Activated CD4-positive, CD25-positive, alpha-beta regulatory T cell (primary cell): ENCODE data around the gene UBE3D.

Source experiments
- DNase-seq, 4 experiments: peaks; one replicate each; lab custom pipeline; 2025; lab: John Stamatoyannopoulos, UW

Gene UBE3D

DNA sequence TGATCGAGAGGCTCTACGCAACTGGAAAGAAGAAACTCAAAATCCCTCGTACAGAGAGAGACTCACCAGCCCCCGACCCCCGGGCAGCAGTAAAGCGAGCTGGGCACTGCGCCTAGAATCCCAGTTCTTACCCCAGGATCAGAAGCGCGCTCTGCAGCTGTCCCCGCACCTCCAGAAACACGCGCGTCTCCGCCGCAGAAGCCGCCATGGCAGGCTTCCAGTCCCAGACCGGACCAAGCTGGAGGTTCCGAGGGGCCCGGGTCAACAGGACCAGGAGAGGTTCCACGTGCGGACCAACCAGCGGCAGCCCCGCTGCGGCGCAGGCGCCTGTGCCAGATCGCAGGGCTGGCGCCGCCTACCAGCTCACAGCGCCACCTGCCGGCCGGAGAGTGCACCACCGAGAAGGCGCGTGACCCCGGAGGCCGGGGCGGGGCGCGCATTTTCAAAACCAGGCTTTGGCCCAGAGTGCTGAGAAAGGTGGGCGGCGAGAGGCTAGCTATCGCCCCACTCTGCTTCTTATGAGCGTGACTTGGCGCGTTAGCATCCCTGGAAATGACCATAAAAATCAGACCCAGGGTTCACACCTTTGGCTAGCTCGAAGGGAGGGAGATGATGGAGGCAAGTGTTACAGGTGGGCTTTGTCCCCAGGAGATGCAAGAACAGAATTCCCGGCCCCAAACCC lies at the start of gene UBE3D:
UBE3D (minus strand) TSS at position 331 of the 682 bp plus-strand sequence; CDS start at position 208, 123 bp downstream.
- DNase-seq: peak; percentile 87 to 93 (median 90)

DNA sequence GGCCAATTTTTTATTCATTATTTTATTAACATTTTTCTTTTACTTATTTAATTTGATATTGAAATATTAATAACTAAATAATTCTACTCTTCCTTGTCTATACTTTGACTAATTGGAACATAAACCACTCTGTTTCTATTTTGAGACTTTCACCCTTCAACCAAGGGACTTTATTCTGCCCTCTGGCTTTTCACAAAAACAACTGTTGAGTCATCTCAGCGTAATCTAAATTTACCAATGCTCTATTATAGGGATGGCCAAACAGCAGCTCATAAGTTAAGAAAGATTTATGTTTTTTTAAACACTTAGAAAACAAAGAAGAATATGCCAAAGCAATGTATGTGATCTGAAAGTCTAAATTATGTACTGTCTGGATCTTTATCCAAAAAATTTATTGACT lies 48.5 kb upstream of the UBE3D start:
- DNase-seq: no peak

GRCh38 chr6:83113258-83113657 lies 47.6 kb upstream of the UBE3D start:
- no peak for DNase-seq

GRCh38 chr6:83108378-83108777 lies 42.7 kb upstream of the UBE3D start:
- DNase-seq: no peak

DNA sequence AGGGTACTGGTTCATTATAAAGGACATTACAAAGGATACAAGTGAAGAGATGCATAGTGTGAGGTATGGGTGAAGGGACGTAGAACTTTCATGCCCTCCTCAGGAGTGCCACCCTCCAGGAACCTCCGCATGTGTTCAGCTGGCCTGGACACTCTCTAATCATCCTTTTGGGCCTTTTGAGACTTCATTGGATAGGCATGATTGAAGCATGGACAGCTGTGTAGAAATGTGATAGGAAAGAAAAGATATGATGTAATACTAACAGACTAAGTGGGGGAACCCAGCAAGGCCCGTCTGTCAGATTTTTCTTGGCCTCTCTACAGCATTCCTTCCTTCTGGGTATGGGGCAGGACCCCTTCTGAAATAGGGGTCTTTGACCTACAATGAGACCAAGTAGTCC lies 32.9 kb upstream of the UBE3D start:
- DNase-seq: no peak

DNA sequence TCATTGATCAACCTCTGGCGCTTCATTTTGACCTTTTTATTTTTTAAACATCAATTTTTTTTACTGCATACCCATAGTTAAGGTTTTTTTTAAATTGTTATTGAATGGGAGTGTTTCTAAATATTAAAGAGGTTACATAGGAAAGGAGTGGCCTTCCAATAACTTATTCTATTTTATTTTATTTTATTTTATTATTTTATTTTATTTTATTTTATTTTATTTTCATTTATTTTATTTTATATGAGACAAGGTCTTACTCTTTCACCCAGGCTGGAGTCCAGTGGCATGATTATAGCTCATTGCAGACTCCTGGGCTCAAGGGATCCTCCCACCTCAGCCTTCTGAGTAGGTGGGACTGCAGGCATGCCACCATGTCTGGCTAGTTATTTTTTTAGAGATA lies 32.0 kb upstream of the UBE3D start:
- DNase-seq: no peak

- DNase-seq: no peak
Observed at GRCh38 chr6:83097204-83097603, 31.6 kb upstream of the UBE3D start.

DNA sequence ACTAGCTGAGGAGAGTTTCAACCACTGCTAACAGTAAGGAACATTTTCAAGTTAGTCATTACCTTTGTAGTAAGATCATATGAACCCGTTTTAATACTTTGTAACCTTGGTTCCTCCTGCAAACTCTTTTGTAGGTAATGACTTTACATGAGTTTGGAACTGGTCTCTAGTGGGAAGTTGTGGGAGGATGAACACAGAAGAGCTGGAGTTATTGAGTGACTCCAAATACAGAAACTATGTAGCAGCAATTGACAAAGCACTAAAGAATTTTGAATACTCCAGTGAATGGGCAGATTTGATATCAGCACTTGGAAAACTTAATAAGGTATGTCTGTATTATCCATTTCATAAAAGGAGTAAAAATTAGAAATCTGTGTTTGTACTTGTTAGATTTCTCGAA lies 31.1 kb upstream of the UBE3D start:
- DNase-seq: no peak

DNA sequence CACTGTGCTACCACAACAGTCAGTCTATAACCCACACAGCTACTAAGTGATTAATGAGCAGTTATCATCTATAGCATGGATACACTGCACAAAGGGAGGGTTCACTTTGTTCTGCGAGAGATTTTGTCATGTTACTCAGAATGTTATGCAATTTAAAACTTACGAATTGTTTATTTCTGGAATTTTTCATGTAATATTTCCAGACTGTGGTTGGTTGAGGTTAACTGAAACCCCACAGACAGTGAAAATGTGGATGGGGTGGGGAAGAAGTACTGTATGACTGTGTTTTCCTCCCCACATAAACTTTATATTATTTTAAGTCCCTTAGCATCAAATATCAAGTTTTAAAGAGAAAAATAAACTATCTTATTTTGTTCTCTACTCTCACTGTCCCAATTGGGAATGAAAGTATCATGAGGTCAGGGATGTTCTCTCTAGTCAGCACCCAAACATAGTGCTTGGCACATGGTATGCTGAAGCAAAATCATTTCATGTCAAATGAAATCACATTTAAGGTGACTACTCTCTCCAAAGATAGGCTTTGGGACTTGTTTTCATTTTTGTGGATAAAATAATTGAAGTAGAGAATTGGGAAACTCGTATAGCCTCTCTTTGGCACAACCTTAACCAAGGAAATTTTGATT lies 27.2 kb upstream of the UBE3D start:
- no peak for DNase-seq

DNA sequence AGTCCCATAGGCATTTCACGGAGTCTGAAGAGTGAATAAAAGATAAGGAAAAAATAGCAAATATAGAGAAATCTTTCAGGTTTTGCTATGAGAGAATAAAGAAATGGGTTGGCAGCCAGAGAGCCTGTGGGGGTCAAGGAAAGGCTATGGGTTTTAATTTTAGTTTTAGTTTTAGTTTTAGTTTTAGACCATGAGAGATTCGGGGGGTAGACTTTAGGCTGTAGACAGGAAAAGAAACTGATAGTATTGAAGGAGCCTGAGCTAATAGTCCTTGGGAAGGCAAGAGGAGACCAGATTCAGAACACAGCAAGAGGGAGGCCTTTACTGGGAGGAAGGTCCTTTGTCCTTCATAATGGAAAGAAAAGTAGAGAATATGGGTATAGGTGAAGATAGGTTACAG lies 21.1 kb upstream of the UBE3D start:
- no peak for DNase-seq

GRCh38 chr6:83083476-83083875 lies 17.8 kb upstream of the UBE3D start:
- no peak for DNase-seq

DNA sequence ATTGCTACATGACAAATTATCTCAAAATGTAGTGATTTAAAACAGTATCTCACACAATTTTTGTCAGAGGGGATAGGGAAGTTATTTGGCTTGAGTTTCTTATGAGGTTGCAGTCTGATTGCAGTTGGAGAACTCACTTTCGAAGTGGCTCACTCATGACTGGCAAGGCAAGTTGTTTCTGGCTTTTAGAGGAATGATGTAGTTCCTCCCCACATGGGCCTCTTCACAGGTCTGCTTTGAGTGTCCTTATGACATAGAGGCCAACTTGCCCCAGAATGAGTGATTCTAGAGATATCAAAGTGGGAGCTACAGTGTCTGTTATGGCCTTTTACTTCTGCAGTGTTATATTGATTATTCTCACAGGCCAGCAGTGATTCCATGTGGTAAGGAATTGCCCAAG lies 8.0 kb upstream of the UBE3D start:
- no peak for DNase-seq

DNA sequence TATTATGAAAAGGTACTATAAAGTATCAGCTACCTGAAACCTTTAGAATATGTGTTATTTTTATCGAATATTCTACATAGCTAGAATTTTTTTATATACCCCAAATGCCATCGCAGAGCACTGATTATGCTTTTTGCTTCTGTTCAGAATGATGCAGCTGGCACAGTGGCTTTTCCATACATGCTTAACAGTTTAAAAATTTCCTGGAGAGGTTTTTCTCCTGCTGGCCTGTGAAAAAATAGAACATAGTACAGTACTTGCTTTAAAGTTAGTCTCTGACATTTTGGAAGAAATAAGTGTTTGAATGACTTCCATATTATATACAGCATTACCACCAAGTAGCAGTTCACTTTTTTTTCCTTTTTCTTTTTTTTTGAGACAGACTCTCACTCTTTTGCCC lies 7.1 kb upstream of the UBE3D start:
- no peak for DNase-seq

DNA sequence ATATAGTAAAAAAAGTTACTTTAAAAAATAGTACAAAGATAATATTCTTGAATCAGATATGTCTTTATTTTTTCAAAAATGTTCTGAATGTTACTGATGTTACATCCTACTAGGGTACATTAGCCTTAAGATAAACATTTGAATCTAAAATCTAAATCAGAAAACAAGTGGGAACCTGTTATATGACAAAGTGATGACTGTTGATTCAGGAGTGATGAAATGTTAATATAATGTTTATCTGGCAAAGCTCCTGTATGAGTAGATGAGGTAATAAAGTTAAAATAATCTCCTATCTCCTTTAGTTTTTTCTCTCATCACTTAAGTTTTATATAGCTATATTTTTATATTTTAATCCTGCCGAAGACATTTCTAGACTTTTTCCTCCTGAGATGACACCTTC lies 6.1 kb upstream of the UBE3D start:
- no peak for DNase-seq

DNA sequence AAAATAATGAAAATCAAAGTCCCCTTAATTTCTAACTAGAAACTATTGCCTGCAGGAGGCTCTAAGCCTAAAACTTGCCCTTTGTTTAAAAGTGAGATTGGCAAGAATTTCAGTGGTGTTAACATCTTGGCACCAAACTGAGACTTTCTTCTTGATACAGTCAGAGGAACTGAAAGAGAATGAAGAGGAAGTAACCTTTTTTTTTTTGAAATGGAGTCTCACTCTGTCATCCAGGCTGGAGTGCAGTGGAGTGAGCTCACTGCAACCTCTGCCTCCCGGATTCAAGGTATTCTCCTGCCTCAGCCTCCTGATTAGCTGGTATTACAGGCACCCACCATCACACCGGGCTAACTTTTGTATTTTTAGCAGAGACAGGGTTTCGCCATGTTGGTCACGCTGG lies 5.4 kb upstream of the UBE3D start:
- DNase-seq: no peak

GRCh38 chr6:83069633-83070032 lies 4.0 kb upstream of the UBE3D start:
- DNase-seq: no peak

GRCh38 chr6:83068616-83069015 lies 3.0 kb upstream of the UBE3D start:
- DNase-seq: no peak

DNA sequence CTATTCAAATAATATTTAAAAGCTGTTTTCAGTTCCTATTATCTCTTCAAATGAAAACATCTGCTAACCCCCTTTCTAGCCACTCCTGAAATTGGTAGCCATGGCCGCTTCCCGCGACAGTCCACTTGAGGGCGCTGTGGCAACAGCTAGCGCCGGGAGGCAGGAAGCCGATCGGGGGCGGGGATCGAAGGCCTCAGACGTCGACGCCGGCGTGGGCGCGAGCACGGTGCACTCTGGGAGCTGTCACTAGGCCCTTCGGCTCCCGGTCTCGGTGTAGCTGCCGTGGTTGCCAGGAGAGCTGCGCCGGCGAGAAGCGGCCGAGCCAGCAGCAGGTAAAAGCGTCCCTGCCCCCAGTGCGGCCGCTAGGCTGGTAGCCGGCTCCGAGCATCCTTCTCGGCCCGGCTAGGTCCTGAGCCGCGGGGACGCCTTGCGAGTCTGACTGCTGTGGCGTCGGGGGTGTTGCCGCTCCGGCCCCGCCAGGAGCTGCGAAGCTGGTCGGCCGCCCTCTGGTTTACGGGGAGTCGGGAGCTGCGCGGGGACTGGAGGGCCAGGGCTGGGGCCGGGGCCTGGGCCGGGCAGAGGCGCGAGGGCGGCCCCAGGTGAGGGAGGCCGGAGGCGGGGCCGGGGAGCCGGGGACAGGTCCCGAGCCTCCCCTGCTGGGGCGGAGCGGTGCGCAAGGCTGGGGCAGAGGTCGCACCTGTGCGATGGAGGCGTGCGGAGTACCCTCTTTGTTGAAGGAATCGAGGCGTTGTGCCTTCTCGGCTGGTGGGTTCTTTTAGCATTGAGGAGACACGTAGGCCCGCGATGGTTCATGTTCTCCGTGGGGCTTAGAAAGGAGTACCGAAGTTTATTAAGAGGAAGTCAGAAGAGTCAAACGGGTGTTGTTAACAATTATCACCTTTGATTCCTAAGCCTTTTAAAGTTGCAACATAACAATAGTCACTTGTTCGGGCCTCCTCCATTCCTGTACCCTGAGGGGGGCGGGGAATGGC lies 2.1 kb upstream of the UBE3D start, which contains the start of gene DOP1A:
DOP1A (plus strand) TSS at position 224 of the 992 bp plus-strand sequence. CDS start 29,307 bp downstream, outside the sequence.
- DNase-seq: peak; percentile 91 to 97 (median 96)

GRCh38 chr6:83062225-83062624 lies 3.4 kb downstream of the UBE3D start:
- no peak for DNase-seq

DNA sequence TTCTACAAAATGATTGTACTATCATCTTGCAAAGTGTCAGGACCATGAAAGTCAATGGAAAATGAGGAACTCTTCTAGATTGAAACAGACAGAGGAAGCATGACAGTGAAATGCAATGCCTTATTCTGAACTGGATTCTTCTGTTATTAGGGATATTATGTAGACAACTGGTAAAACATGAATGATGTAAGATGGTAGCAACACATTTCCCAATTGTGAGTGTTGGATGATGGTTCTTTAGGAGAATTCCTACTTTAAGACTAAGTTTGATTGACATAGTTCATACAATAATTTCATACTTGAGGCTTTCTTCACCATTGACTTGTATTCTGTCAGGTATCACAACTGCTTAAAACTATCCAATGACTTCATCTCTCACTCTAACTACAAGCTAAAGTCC lies 4.5 kb downstream of the UBE3D start:
- DNase-seq: no peak

DNA sequence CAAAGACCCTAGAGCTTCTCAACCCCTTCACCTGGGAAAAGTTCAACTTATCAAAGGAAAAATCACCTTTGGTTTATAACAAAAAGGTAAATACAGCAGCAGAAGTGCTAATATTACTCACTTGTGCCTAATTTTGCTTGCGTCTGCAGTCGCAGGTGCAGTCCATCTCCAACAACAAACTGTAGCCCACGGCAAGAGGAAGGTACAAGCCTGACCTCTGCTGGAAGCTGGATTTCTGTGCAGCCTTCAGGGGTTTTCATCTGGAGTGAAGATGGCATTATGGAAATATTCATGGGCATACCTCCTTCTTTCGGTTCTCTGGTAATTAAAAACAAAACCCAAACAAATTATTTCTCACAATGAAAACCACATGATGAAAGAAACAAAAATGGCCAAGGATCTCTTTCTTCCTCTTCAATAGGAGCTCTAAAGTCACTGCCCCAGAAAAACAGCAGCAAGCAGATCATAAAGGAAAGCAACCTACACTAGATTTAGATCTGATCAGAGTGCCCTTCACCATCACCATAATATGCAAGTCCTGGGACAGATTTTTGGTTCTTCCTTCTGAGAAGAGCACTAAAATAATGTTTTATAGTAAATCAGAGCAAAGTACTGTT lies 7.8 kb downstream of the UBE3D start:
- DNase-seq: no peak

- peak in 1 of 4 experiments; percentile 2 for DNase-seq
Observed at GRCh38 chr6:83055366-83055964, 10.2 kb downstream of the UBE3D start.
